ENCODE measurements around the gene TNFRSF8.

The TNFRSF8 gene

GRCh38 chr1:12168451-12169160, 105.5 kb downstream of the TNFRSF8 start:
- H2BK5ac ChIP-seq (ENCODE audit: low read length): peak overlapping the region; percentile 31
- peak overlapping the region; percentile 33 for H2AK5ac ChIP-seq (ENCODE audit: low read depth, low read length)
- H3K27ac ChIP-seq (replicated peaks; ENCODE audit: low read length): no peak overlapping the region
- no peak overlapping the region for H3K9ac ChIP-seq (ENCODE audit: low read depth, low read length, poor library complexity)
- DNase-seq (ENCODE audit: low spot score): no peak
- peaks cover 5 to 12% of the 10 kb centered on the region in 2 donors for H3K4me1 ChIP-seq (ENCODE audit: control insufficient read depth in 2 of 2, insufficient read depth in 1 of 2, low read depth in 1 of 2, low read length in 2 of 2)
- H2BK15ac ChIP-seq (ENCODE audit: low read length): no peak overlapping the region
- peaks cover 7 to 64% (median 23%) of the 10 kb centered on the region in 3 experiments for H3K27me3 ChIP-seq (ENCODE audit: control insufficient read depth in 3 of 3, insufficient read depth in 3 of 3, low read depth in 1 of 3, low read length in 3 of 3)
- no peak overlapping the region for H4K8ac ChIP-seq (ENCODE audit: low read depth, low read length)
- no peak overlapping the region for H3K4ac ChIP-seq (ENCODE audit: low read length)
- no peak overlapping the region for H3K4me3 ChIP-seq (ENCODE audit: low read length in 2 of 2)
- peak overlapping the region; percentile 47 for H3K23ac ChIP-seq (ENCODE audit: low read depth, low read length, poor library complexity)
- no peaks in the 10 kb centered on the region for H3K79me1 ChIP-seq (ENCODE audit: low read depth, low read length)
- no peak overlapping the region for H3K4me2 ChIP-seq (ENCODE audit: insufficient read depth, low read length, poor library complexity, severe bottlenecking)
- H3K14ac ChIP-seq (ENCODE audit: low read length): peak overlapping the region; percentile 4
- no peak overlapping the region for H2BK12ac ChIP-seq (ENCODE audit: low read length)
- H4K91ac ChIP-seq (ENCODE audit: low read depth, low read length, poor library complexity): peak overlapping the region; percentile 16
- no peak overlapping the region for H2AFZ ChIP-seq (ENCODE audit: low read length)
- WGBS, 2 donors (ENCODE audit: extremely low coverage in 2 of 2, insufficient read length in 2 of 2, insufficient replicate concordance in 1 of 2): no CpG with 5 or more reads among the region's 17 CpGs
- no peak overlapping the region for H2BK120ac ChIP-seq (ENCODE audit: low read depth, low read length)
- H3K9me3 ChIP-seq (replicated peaks in 1 of 2; ENCODE audit: control insufficient read depth in 2 of 2, insufficient read depth in 1 of 2, low read depth in 1 of 2, low read length in 2 of 2): no peaks in the 10 kb centered on the region
- no peaks in the 10 kb centered on the region for H3K36me3 ChIP-seq (replicated peaks in 1 of 2; ENCODE audit: control insufficient read depth in 2 of 2, insufficient read depth in 2 of 2, low read length in 2 of 2)
- no peak overlapping the region for H3K18ac ChIP-seq (ENCODE audit: low read length)

DNA sequence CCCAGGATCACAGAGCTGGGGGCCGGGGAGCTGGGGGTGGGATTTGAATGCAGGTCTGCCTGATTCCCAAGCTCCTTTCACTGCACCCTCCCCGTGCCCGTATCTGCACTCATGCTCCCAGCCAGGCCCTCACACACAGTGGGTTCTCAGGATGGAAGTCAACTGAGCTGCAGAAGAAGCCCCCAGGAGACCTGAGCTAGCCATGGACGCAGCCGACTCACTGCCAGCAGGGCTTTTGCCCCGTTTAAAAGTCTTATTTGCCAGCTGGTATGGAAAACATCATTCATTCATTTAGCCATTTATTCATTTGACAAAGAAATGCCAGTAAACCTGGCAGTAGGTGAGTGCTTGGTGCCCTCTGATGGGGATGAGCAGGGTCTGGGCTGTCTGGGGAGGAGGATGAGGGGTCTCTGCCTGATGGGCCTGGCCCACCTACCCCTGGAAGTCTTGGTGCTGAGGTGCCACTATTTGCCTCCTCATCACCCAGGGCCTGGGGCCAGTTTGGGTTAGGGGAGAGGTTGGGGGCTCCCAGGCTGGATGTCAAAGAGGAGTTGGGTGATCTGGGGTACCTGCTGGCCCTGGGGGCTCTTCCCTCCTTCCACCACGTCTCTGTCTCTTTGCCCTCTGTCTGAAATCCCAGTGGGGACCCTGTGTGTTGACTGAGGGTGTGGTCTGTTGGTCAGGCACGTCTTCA, 106.5 kb downstream of the TNFRSF8 start:
- H3K27me3 ChIP-seq (ENCODE audit: control insufficient read depth in 3 of 3, insufficient read depth in 3 of 3, low read depth in 1 of 3, low read length in 3 of 3): peaks cover 7 to 55% (median 23%) of the 10 kb centered on the region in 3 experiments
- H3K14ac ChIP-seq (ENCODE audit: low read length): no peak overlapping the region
- H3K27ac ChIP-seq (replicated peaks; ENCODE audit: low read length): no peak overlapping the region
- no peak overlapping the region for H3K4me2 ChIP-seq (ENCODE audit: insufficient read depth, low read length, poor library complexity, severe bottlenecking)
- no peaks in the 10 kb centered on the region for H3K79me1 ChIP-seq (ENCODE audit: low read depth, low read length)
- H2BK5ac ChIP-seq (ENCODE audit: low read length): no peak overlapping the region
- no peak overlapping the region for H4K91ac ChIP-seq (ENCODE audit: low read depth, low read length, poor library complexity)
- no peak overlapping the region for H3K9ac ChIP-seq (ENCODE audit: low read depth, low read length, poor library complexity)
- H3K9me3 ChIP-seq (replicated peaks in 1 of 2; ENCODE audit: control insufficient read depth in 2 of 2, insufficient read depth in 1 of 2, low read depth in 1 of 2, low read length in 2 of 2): no peaks in the 10 kb centered on the region
- no peak overlapping the region for H2AFZ ChIP-seq (ENCODE audit: low read length)
- no peak overlapping the region for H4K8ac ChIP-seq (ENCODE audit: low read depth, low read length)
- no peak overlapping the region for H2BK12ac ChIP-seq (ENCODE audit: low read length)
- H2AK5ac ChIP-seq (ENCODE audit: low read depth, low read length): peak overlapping the region; percentile 44
- no peak overlapping the region for H2BK15ac ChIP-seq (ENCODE audit: low read length)
- no CpG with 5 or more reads among the region's 8 CpGs for WGBS, 2 donors (ENCODE audit: extremely low coverage in 2 of 2, insufficient read length in 2 of 2, insufficient replicate concordance in 1 of 2)
- H3K18ac ChIP-seq (ENCODE audit: low read length): no peak overlapping the region
- H2BK120ac ChIP-seq (ENCODE audit: low read depth, low read length): no peak overlapping the region
- no peak for DNase-seq (ENCODE audit: low spot score)
- H3K4me3 ChIP-seq (ENCODE audit: low read length in 2 of 2): no peak overlapping the region
- no peak overlapping the region for H3K4ac ChIP-seq (ENCODE audit: low read length)
- H3K23ac ChIP-seq (ENCODE audit: low read depth, low read length, poor library complexity): no peak overlapping the region
- peaks cover 6 to 13% of the 10 kb centered on the region in 2 donors for H3K4me1 ChIP-seq (ENCODE audit: control insufficient read depth in 2 of 2, insufficient read depth in 1 of 2, low read depth in 1 of 2, low read length in 2 of 2)
- H3K36me3 ChIP-seq (replicated peaks in 1 of 2; ENCODE audit: control insufficient read depth in 2 of 2, insufficient read depth in 2 of 2, low read length in 2 of 2): no peaks in the 10 kb centered on the region

DNA sequence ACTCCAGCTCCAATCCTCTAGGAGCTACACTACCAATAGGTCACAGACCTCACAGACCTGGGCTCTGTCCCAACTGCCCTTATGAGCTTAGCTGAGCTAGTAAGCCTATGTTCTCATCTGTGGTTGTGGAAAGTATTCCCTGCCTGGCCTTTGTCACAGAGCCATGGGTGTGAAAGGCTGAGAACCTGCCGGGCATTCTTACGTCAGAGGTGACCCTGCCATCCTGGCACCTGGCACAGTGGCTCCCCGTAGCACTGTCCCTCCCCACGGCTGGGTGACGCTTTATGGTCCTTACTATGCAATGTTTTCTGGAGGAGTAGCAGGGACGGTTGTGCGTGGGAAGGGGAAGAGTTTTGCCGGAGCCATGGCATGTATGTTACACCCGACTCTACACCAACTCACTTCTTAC, 107.2 kb downstream of the TNFRSF8 start:
- DNase-seq (ENCODE audit: low spot score): no peak
- Histone ChIP-seq H3K36me3 (replicated peaks in 1 of 2; ENCODE audit: control insufficient read depth in 2 of 2, insufficient read depth in 2 of 2, low read length in 2 of 2) (no peaks in the 10 kb centered on the region), H2AK5ac (ENCODE audit: low read depth, low read length) (peak overlapping the region; percentile 44), H3K4me2 (ENCODE audit: insufficient read depth, low read length, poor library complexity, severe bottlenecking) (no peak overlapping the region), H3K14ac (ENCODE audit: low read length) (no peak overlapping the region), H3K9ac (ENCODE audit: low read depth, low read length, poor library complexity) (no peak overlapping the region), H3K79me1 (ENCODE audit: low read depth, low read length) (no peaks in the 10 kb centered on the region), H2BK12ac (ENCODE audit: low read length) (no peak overlapping the region), H2BK5ac (ENCODE audit: low read length) (no peak overlapping the region), H3K23ac (ENCODE audit: low read depth, low read length, poor library complexity) (no peak overlapping the region), H3K4me1 (ENCODE audit: control insufficient read depth in 2 of 2, insufficient read depth in 1 of 2, low read depth in 1 of 2, low read length in 2 of 2) (peaks cover 12 to 19% of the 10 kb centered on the region in 2 donors), H2BK120ac (ENCODE audit: low read depth, low read length) (no peak overlapping the region), H2BK15ac (ENCODE audit: low read length) (no peak overlapping the region), H3K27ac (replicated peaks; ENCODE audit: low read length) (no peak overlapping the region), H3K4me3 (ENCODE audit: low read length in 2 of 2) (no peak overlapping the region), H4K91ac (ENCODE audit: low read depth, low read length, poor library complexity) (no peak overlapping the region), H3K4ac (ENCODE audit: low read length) (no peak overlapping the region), H3K18ac (ENCODE audit: low read length) (peak overlapping the region; percentile 20), H3K9me3 (replicated peaks in 1 of 2; ENCODE audit: control insufficient read depth in 2 of 2, insufficient read depth in 1 of 2, low read depth in 1 of 2, low read length in 2 of 2) (no peaks in the 10 kb centered on the region), H4K8ac (ENCODE audit: low read depth, low read length) (no peak overlapping the region), H2AFZ (ENCODE audit: low read length) (no peak overlapping the region), H3K27me3 (ENCODE audit: control insufficient read depth in 3 of 3, insufficient read depth in 3 of 3, low read depth in 1 of 3, low read length in 3 of 3) (peaks cover 7 to 48% (median 21%) of the 10 kb centered on the region in 3 experiments)
- WGBS, 2 donors (ENCODE audit: extremely low coverage in 2 of 2, insufficient read length in 2 of 2, insufficient replicate concordance in 1 of 2): no CpG with 5 or more reads among the region's 9 CpGs
